HG03442 (cell line): ENCODE data around the gene SPRR3.
"Not testable (repeated sequence)": the region's sequence is repeated elsewhere in the genome, so short reads cannot be mapped to it uniquely, and the experiment has no call there.

Source experiments
- ATAC-seq: cut with Tn5 transposase; IDR thresholded peaks from one replicate; pipeline ENCODE4 v1.9.1; 2021; ENCODE audit warnings: mild to moderate bottlenecking, moderate library complexity; ENCODE audit not compliant: unreplicated experiment

SPRR3 gene

GRCh38 chr1:152982076-152982475, 19.5 kb upstream of the SPRR3 start:
- ATAC-seq = no peak

GRCh38 chr1:152983234-152983633, 18.3 kb upstream of the SPRR3 start:
- no peak for ATAC-seq

DNA sequence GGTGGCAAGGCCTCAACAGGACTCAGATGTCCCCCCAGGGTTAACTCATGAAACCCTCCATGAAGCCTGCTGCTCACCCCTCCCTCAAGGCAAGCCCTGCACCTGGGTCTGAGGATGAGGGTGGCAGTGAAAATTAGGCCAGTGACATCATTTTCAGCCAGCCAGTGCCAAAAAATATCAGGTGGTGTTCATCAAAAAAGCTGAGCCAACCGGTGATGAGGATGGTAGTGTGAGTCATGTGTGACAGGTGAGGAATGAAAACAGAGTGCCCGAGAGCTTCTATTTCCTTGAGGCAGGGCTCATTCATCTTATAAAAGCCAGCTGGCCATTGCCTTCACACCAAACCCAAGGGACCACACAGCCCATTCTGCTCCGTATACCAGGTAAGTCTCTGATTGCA, 17.8 kb upstream of the SPRR3 start, which contains the start of gene SPRR1A:
SPRR1A (plus strand) TSS at position 339 of the 400 bp plus-strand sequence. CDS start 1,150 bp downstream, outside the sequence.
- ATAC-seq = no peak

DNA sequence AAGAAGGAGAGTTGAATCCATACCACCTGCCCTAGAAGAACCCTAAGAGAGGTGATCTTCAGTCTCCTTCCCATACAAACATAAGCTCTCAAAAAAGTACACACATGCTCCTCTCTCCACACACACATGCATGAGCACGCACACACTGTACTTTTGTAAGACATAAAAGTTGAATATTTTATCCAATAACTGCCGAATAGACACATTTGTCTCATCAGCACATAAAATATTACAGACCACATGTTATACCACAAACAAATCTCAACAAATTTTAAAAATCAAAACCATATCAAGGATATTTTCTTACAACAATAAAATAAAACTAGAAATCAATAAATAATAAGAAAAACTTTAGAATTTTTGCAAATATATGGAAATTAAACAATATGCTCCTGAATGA, 15.0 kb upstream of the SPRR3 start:
- no peak for ATAC-seq

GRCh38 chr1:152993186-152993585, 8.4 kb upstream of the SPRR3 start:
- no peak for ATAC-seq

GRCh38 chr1:152995842-152996241, 5.7 kb upstream of the SPRR3 start:
- ATAC-seq = no peak

GRCh38 chr1:152996633-152997400, 4.7 kb upstream of the SPRR3 start:
- ATAC-seq = no peak

DNA sequence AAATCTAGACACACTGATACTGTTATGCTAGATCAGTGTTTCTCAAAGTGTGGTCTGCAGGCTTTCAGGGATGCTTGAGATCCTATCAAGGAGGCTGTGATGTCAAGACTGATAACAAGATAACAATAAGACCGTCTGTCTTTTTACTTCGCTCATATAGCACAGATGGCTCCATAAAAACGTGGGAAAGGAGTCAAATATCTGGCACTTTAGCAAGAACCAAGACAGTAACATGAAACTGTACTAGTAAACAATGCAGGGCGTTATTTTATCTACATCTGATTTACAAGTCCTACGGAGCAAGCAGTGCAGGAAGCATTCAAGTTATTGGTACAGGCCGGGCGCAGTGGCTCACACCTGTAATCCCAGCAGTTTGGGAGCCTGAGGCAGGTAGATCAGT, 3.6 kb upstream of the SPRR3 start:
- ATAC-seq = no peak

DNA sequence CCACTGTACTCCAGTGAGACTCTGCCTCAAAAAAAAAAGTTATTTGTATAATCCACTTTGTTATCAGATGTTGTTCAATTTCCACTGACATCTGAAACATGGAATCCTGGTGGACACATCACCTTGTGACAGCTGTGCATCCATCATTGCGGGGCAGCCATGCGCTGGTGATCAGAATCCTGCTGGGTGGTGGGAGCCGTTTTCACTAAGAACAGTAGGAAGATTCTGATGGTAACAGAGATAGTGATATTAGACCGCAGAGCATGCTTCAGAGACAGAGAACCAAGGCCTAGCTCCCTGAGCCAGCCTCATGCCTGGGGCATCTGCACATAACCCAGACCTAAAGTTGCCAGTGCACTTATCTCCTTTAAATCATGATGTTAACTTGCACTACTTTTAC, 3.1 kb upstream of the SPRR3 start:
- ATAC-seq = no peak

GRCh38 chr1:152999818-153000217, 1.7 kb upstream of the SPRR3 start:
- no peak for ATAC-seq

DNA sequence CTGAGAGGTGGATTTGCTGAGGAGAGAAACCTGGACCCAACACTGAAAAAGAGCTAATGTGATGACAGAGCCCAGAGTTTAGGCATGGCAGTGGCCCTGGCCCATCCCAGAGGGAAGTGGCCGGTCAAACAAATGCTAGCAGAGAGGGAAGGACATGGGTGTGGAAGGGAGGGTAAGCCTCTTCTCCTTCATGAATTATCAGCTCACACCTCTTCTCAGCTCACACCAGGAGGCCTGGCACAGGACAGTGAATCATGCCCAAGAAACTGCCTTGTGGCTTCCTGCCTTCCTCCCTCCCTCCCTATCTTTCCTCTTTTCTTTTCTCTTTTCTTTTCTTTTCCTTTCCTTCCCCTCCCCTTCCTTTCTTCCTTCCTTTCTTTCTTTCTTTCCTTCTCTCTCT, 1.3 kb upstream of the SPRR3 start:
- no peak for ATAC-seq

GRCh38 chr1:153011235-153011758, 9.7 kb downstream of the SPRR3 start:
- not testable (repeated sequence) for ATAC-seq

- not testable (repeated sequence) for ATAC-seq
Measured at GRCh38 chr1:153021829-153022228, 20.3 kb downstream of the SPRR3 start.

DNA sequence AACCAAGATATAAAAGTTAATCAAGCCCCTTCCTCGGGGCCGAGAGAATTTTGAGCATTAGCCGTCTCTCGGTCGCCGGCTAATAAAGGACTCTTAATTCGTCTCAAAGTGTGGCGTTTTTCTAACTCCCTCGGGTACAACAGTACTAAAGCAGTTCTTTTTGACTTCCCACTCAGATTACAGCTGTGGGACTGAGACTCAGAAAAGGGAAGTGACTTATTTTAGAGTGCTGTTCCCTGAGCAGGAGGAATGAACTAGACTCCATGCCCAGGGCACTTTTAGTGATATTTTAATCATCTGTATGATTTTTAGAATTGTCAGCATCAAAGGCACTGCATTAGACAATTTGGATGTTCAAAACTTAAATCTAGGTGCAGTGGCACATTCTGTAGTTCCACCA, 20.8 kb downstream of the SPRR3 start:
- ATAC-seq = not testable (repeated sequence)

- no peak for ATAC-seq
Measured at GRCh38 chr1:153023109-153023508, 21.6 kb downstream of the SPRR3 start.

GRCh38 chr1:153024413-153024812, 22.9 kb downstream of the SPRR3 start:
- no peak for ATAC-seq

DNA sequence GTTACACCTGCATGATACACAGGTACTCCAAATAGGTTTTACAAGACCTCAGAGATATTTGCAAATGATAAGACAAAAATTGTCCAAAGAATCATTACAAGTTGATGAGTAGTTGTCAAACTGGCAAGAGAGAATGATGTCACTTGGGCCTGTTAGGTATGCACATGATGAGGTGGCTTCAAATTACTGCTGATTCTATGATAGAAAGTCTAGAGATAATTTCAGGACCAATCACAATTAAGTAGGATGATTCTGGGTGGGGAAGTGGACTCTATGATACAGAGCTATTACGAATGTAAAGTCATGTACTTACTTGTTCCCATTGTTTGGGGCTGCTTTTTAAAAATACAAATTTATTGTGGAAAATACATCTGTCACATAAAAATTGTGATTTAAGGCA, 24.2 kb downstream of the SPRR3 start:
- ATAC-seq = no peak

DNA sequence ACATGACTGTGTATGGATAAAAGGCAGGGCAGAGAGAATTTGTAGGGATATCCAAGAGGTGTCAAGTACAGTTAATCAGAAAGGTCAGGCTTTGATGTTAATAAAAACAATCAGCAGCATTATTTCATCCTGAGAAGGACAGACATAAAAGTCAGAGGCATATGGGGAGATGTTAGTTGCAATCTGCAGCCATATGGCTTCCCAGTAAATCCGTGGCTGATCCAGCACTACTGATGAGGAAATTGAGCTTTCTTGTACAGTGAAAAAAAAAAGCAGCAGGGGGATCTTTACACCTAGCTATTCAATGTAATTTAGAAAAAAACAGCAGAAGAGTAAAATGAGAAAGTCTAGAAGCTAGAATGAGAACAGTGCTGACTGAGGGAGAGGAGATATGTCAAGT, 27.2 kb downstream of the SPRR3 start:
- no peak for ATAC-seq

DNA sequence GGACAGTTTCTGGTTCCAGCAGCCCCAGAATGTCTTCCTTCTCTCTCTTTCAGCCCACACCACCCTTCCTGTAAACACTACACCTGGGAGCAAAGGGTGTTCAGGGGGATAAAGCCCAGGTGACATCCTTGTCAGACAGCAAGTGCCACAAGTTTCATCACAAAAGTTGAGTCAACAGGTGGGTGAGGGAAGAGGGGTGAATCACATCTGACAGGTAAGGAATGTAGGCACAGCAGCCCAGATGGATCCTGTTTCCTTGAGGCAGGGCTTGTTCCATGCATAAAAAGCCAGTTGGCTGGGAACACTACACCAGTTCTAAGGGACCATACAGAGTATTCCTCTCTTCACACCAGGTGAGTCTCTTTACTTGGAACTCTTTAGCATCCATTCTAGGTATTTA, 29.3 kb downstream of the SPRR3 start, which contains the start of gene SPRR1B:
SPRR1B (plus strand) TSS at position 309 of the 400 bp plus-strand sequence. CDS start 1,143 bp downstream, outside the sequence.
- no peak for ATAC-seq

DNA sequence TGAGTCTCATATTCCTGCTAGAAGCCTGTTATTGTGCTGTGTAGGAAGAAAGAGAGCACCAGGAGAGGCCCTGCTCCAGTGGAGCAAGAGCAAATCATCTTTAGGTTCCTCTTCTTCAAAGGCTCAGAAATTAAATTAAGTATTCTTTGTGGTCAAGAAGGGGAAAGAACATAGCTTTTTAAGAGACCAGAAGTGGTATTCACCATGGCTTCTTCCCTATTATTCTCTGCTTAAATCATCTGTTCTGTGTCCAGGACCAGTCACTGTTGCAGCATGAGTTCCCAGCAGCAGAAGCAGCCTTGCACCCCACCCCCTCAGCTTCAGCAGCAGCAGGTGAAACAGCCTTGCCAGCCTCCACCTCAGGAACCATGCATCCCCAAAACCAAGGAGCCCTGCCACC, 30.5 kb downstream of the SPRR3 start:
- ATAC-seq = no peak

GRCh38 chr1:153032677-153033308, 31.2 kb downstream of the SPRR3 start:
- no peak for ATAC-seq

DNA sequence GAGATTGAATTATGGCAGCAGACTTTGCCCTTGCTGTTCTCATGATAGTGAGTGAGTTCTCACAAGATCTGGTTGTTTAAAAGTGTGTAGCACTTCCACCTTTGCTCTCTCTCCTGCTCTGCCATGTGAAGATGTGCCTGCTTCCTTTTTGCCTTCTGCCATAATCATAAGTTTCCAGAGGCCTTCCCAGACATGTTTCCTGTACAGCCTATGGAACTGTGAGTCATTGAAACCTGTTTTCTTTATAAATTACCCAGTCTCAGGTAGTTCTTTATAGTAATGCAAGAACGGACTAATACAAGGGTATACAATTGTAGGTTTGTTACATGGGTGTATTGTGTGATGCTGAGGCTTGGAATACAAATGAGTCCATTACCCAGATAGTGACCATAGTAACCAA, 33.7 kb downstream of the SPRR3 start:
- ATAC-seq = no peak
